Ovary (tissue), 3 donors: ENCODE measurements around the gene CENPN.

Source experiments
- CTCF ChIP-seq, 3 donors: fragments of 450-650 bp in 2 of 3; fragments of 200-600 bp in 1 of 3; IDR thresholded peaks; one replicate each; pipeline versions ENCODE4 v1.5.1 to v1.8.0; 2016 to 2022; ENCODE audit warnings: antibody characterized with exemption in 3 of 3, mild to moderate bottlenecking in 1 of 3
- EP300 ChIP-seq: sonication (generic); formaldehyde crosslinking; IDR thresholded peaks from one replicate; pipeline ENCODE4 v1.6.1; 2017; ENCODE audit warnings: antibody characterized with exemption
- POLR2A ChIP-seq: fragments of 450-650 bp; IDR thresholded peaks from one replicate; pipeline ENCODE4 v1.6.1; 2017; ENCODE audit warnings: antibody characterized with exemption, mild to moderate bottlenecking, moderate library complexity
- donor health status: DM: no; HTN: no; CAD: no.

DNA sequence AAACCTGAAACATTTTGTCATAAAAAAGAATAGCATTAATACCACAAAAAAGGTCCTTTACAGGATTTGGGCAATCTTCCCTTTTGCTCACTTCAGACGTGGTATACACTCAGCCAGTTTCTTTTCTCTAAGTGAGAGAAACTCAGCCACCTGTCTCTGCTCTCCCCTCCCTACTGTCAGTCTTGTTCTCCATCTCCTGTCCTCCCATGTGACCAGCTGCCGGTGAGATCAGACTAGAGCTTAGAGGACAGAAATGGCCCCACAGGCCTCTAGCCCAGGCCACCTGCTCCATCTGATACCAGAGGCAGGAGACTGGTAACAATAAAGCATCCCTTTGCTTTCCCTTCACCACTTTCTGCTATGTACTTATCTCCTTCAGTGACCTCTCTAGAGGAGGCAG, 35.2 kb upstream of the CENPN start:
- TF ChIP-seq CTCF (IDR thresholded peaks at IDR 0.05) (no peak), POLR2A (no peak), EP300 (no peak)
